ENCODE measurements around the gene PTCD2. TPM values are rescaled to one million over a fixed set of nuclear protein-coding genes. Genes with fewer than 3 reads are reported as not detected.

Gene PTCD2
- total and polyA plus RNA-seq, 9 donors, result 3.3 to 12.9 (median 7.7) TPM

- intact Hi-C loops (cut with DNase I), result no loop called here
- no peak for DNase-seq
- H3K36me3 ChIP-seq, result no peaks in the 10 kb centered on the region
- no peaks in the 10 kb centered on the region for H3K9me3 ChIP-seq
- 31 to 34% (median 32%) methylated on average over 3 of the region's 3 CpGs for WGBS, 3 donors
- no peak overlapping the region for H3K4me3 ChIP-seq
- TF ChIP-seq CTCF (IDR thresholded peaks at IDR 0.05), result no peak
- TF ChIP-seq POLR2A (IDR thresholded peaks at IDR 0.05), result no peak
- no peak for TF ChIP-seq EP300 (IDR thresholded peaks at IDR 0.05)
- H3K4me1 ChIP-seq (ENCODE audit: insufficient read depth), result peaks cover 5% of the 10 kb centered on the region
- no peaks in the 10 kb centered on the region for H3K27me3 ChIP-seq
- peak overlapping the region in 1 of 2 donors; percentile 67 for H3K27ac ChIP-seq
These were observed 38.2 kb upstream of the PTCD2 start for GRCh38 chr5:72281764-72282499.

- H3K36me3 ChIP-seq, result no peaks in the 10 kb centered on the region
- H3K4me3 ChIP-seq, result no peak overlapping the region
- intact Hi-C loops (cut with DNase I), result no loop called here
- no peak for TF ChIP-seq EP300 (IDR thresholded peaks at IDR 0.05)
- no peak for TF ChIP-seq CTCF (IDR thresholded peaks at IDR 0.05)
- no peak for TF ChIP-seq POLR2A (IDR thresholded peaks at IDR 0.05)
- no peak for DNase-seq
- peak overlapping the region; percentile 16 to 67 for H3K27ac ChIP-seq
- H3K4me1 ChIP-seq (ENCODE audit: insufficient read depth), result peaks cover 5% of the 10 kb centered on the region
- H3K27me3 ChIP-seq, result no peaks in the 10 kb centered on the region
- no peaks in the 10 kb centered on the region for H3K9me3 ChIP-seq
- WGBS, 3 donors, result 28 to 40% (median 32%) methylated on average over 2 of the region's 2 CpGs
These were observed 37.3 kb upstream of the PTCD2 start for GRCh38 chr5:72282878-72283277.

GRCh38 chr5:72283358-72283757, 36.8 kb upstream of the PTCD2 start:
- Histone ChIP-seq H3K4me1 (ENCODE audit: insufficient read depth) (peaks cover 5% of the 10 kb centered on the region), H3K27ac (peak overlapping the region in 1 of 2 donors; percentile 67), H3K36me3 (no peaks in the 10 kb centered on the region)

More at GRCh38 chr5:72283358-72283757, 36.8 kb upstream of the PTCD2 start:
- Histone ChIP-seq H3K9me3 (no peaks in the 10 kb centered on the region), H3K4me3 (no peak overlapping the region), H3K27me3 (no peaks in the 10 kb centered on the region)
- peak in 2 of 5 donors; percentile 12 to 24 for DNase-seq
- no peak for TF ChIP-seq CTCF (IDR thresholded peaks at IDR 0.05)
- TF ChIP-seq EP300 (IDR thresholded peaks at IDR 0.05), result no peak
- no peak for TF ChIP-seq POLR2A (IDR thresholded peaks at IDR 0.05)
- intact Hi-C loops (cut with DNase I), result no loop called here
- WGBS, 3 donors, result 68 to 73% (median 72%) methylated on average over 2 of the region's 2 CpGs
